ENCODE data around the gene PLA2G4F.

DNA sequence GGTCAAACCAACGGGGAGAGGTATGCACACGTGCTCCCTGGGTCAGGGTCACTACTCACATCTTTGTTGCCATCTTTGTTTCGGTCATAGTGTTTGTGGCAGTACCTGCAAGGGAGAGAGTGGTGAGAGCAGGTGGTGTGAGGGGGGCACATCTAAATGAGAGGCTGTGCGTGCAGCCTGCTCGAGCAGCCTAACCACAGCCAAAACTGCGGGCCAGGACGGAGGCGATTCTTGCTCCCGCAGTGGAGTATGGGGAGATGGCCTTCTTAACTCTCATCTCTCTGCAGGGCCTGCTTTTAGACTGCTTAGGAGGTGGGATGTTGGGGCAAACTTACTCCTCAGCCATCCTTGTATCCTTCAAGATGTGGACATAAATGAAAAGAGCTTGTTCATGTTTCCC lies 6.9 kb upstream of the PLA2G4F start:
- TF ChIP-seq, protein P1, sequence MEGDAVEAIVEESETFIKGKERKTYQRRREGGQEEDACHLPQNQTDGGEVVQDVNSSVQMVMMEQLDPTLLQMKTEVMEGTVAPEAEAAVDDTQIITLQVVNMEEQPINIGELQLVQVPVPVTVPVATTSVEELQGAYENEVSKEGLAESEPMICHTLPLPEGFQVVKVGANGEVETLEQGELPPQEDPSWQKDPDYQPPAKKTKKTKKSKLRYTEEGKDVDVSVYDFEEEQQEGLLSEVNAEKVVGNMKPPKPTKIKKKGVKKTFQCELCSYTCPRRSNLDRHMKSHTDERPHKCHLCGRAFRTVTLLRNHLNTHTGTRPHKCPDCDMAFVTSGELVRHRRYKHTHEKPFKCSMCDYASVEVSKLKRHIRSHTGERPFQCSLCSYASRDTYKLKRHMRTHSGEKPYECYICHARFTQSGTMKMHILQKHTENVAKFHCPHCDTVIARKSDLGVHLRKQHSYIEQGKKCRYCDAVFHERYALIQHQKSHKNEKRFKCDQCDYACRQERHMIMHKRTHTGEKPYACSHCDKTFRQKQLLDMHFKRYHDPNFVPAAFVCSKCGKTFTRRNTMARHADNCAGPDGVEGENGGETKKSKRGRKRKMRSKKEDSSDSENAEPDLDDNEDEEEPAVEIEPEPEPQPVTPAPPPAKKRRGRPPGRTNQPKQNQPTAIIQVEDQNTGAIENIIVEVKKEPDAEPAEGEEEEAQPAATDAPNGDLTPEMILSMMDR (IDR thresholded peaks at IDR 0.05) = no peak
- no peak for TF ChIP-seq POLR2A (IDR thresholded peaks at IDR 0.05)

Measured in gastroesophageal sphincter (tissue), 3 donors.